ENCODE results near the gene DHX34.
A peak's percentile ranks its signal among the peaks of the same experiment; 100 is the strongest.
"Not testable (repeated sequence)": the region's sequence is repeated elsewhere in the genome, so short reads cannot be mapped to it uniquely, and the experiment has no call there.

Gene DHX34

GRCh38 chr19:47324502-47324901, 24.6 kb upstream of the DHX34 start:
- DNase-seq: peak; percentile 84

GRCh38 chr19:47330466-47330869, 18.6 kb upstream of the DHX34 start:
- DNase-seq: peak; percentile 88

- no peak for DNase-seq
These were observed 17.6 kb upstream of the DHX34 start for GRCh38 chr19:47331490-47331889.

- no peak for DNase-seq
These were observed 17.1 kb upstream of the DHX34 start, which contains the start of gene C5AR2 for GRCh38 chr19:47331931-47332547. TSS of gene C5AR2 (plus strand) at chr19:47332175. CDS start at chr19:47340800, 8,625 bp downstream.

- peak; percentile 84 for DNase-seq
These were observed 12.1 kb upstream of the DHX34 start for GRCh38 chr19:47336765-47337718.

- DNase-seq: no peak
These were observed 9.8 kb upstream of the DHX34 start for GRCh38 chr19:47339196-47339880.

- no peak for DNase-seq
These were observed 8.5 kb upstream of the DHX34 start for GRCh38 chr19:47340477-47341208.

- no peak for DNase-seq
These were observed 7.4 kb upstream of the DHX34 start for GRCh38 chr19:47341734-47342133.

GRCh38 chr19:47343194-47343802, 5.8 kb upstream of the DHX34 start:
- no peak for DNase-seq

- DNase-seq: no peak
These were observed 4.7 kb upstream of the DHX34 start for GRCh38 chr19:47344425-47344824.

GRCh38 chr19:47346024-47346423, 3.1 kb upstream of the DHX34 start:
- DNase-seq: not testable (repeated sequence)

- DNase-seq: no peak
These were observed 1.5 kb downstream of the DHX34 start for GRCh38 chr19:47350630-47351029.

- no peak for DNase-seq
These were observed 2.4 kb downstream of the DHX34 start for GRCh38 chr19:47351548-47351947.

GRCh38 chr19:47352095-47352494, 3.0 kb downstream of the DHX34 start:
- DNase-seq: no peak

GRCh38 chr19:47353307-47353712, 4.2 kb downstream of the DHX34 start:
- no peak for DNase-seq

- no peak for DNase-seq
These were observed 7.8 kb downstream of the DHX34 start for GRCh38 chr19:47356900-47357299.

- no peak for DNase-seq
These were observed 8.9 kb downstream of the DHX34 start for GRCh38 chr19:47357788-47358680.

GRCh38 chr19:47358936-47359335, 9.8 kb downstream of the DHX34 start:
- no peak for DNase-seq

GRCh38 chr19:47362321-47362720, 13.2 kb downstream of the DHX34 start:
- no peak for DNase-seq

- peak; percentile 81 for DNase-seq
These were observed 14.8 kb downstream of the DHX34 start for GRCh38 chr19:47363758-47364531.
